Measurements from ENCODE around the gene STXBP6. TPM values are rescaled to one million over a fixed set of nuclear protein-coding genes. Genes with fewer than 3 reads are reported as not detected.
A peak's percentile ranks its signal among the peaks of the same experiment; 100 is the strongest.

STXBP6 gene
- total and polyA plus RNA-seq, 2 of the 13 experiments (the other 11 are each of a cell fraction or from before 2014, with no cell fraction given), result 35.3 to 42.8 TPM

GRCh38 chr14:25049568-25050268, at the start of gene STXBP6 (continued):
- TF ChIP-seq ZNF577 (CRISPR knock-in tag; IDR thresholded peaks at IDR 0.05; ENCODE audit: borderline replicate concordance, low read depth), result no peak
- TF ChIP-seq ZBTB38 (CRISPR knock-in tag; IDR thresholded peaks at IDR 0.05), result 0 out of 2 replicates have a peak, but pooled peaks have one; percentile 51
- no peak; the same call in 1 of the 2 replicates for TF ChIP-seq MYC (CRISPR knock-in tag; IDR thresholded peaks at IDR 0.05; ENCODE audit: borderline replicate concordance)
- peak; percentile 50 for TF ChIP-seq MEIS1 (CRISPR knock-in tag; IDR thresholded peaks at IDR 0.05; ENCODE audit: borderline replicate concordance)
- peak; percentile 54 for TF ChIP-seq AGO1 (IDR thresholded peaks at IDR 0.05; ENCODE audit: low read depth, low read length, poor library complexity, severe bottlenecking)
- TF ChIP-seq ZNF703 (CRISPR knock-in tag; IDR thresholded peaks at IDR 0.05; ENCODE audit: borderline replicate concordance), result peak; percentile 96
- peak; percentile 79; the same call in 1 of the 2 replicates for TF ChIP-seq ZNF329 (CRISPR knock-in tag; IDR thresholded peaks at IDR 0.05; ENCODE audit: low read depth)
- no peak for TF ChIP-seq TFE3 (CRISPR knock-in tag; IDR thresholded peaks at IDR 0.05)
- peak; percentile 87 for TF ChIP-seq TBX2 (CRISPR knock-in tag; IDR thresholded peaks at IDR 0.05; ENCODE audit: borderline replicate concordance)
- TF ChIP-seq TEAD3 (CRISPR knock-in tag; optimal IDR thresholded peaks at IDR 0.05; ENCODE audit: borderline replicate concordance), result no peak
- peak; percentile 69; the same call in 1 of the 2 replicates for TF ChIP-seq ZFP62 (CRISPR knock-in tag; IDR thresholded peaks at IDR 0.05)
- TF ChIP-seq NFE2L1 (CRISPR knock-in tag; IDR thresholded peaks at IDR 0.05; ENCODE audit: borderline replicate concordance), result no peak; the same call in 1 of the 2 replicates
- TF ChIP-seq ZMYM2 (CRISPR knock-in tag; IDR thresholded peaks at IDR 0.05), result no peak
- TF ChIP-seq ZNF530 (CRISPR knock-in tag; IDR thresholded peaks at IDR 0.05; ENCODE audit: low read depth), result 0 out of 2 replicates have a peak, but pooled peaks have one; percentile 58
- peak; percentile 94 for TF ChIP-seq MEIS2 (CRISPR knock-in tag; IDR thresholded peaks at IDR 0.05)
- TF ChIP-seq EED (CRISPR knock-in tag; IDR thresholded peaks at IDR 0.05), result peak; percentile 99
- no peak for TF ChIP-seq ZNF282 (IDR thresholded peaks at IDR 0.05; ENCODE audit: partially characterized antibody)
- peak; percentile 84; the same call in 1 of the 2 replicates for TF ChIP-seq ZNF44 (CRISPR knock-in tag; IDR thresholded peaks at IDR 0.05)
- TF ChIP-seq ZNF550 (CRISPR knock-in tag; IDR thresholded peaks at IDR 0.05; ENCODE audit: borderline replicate concordance), result no peak
- no peak for TF ChIP-seq CBX1 (IDR thresholded peaks at IDR 0.05; ENCODE audit: low read depth)
- TF ChIP-seq BRF2 (CRISPR knock-in tag; IDR thresholded peaks at IDR 0.05), result peak; percentile 95
- TF ChIP-seq ELF1 (CRISPR knock-in tag; IDR thresholded peaks at IDR 0.05), result no peak
- TF ChIP-seq PHF21A (CRISPR knock-in tag; IDR thresholded peaks at IDR 0.05), result peak; percentile 83; the same call in 1 of the 2 replicates
- no peak for TF ChIP-seq ZNF292 (CRISPR knock-in tag; IDR thresholded peaks at IDR 0.05; ENCODE audit: borderline replicate concordance, low read depth)
- 0 out of 2 replicates have a peak, but pooled peaks have one; percentile 48 for TF ChIP-seq KLF15 (CRISPR knock-in tag; IDR thresholded peaks at IDR 0.05; ENCODE audit: borderline replicate concordance)
- TF ChIP-seq ZNF546 (CRISPR knock-in tag; conservative IDR thresholded peaks at IDR 0.05), result peak; percentile 99
- TF ChIP-seq ZNF691 (CRISPR knock-in tag; IDR thresholded peaks at IDR 0.05; ENCODE audit: borderline replicate concordance, low read depth), result no peak

Data from HepG2 (cell line).